Esophagus muscularis mucosa (tissue), 4 donors: Measurements from ENCODE around the gene LLGL1.
"Not testable (repeated sequence)": the region's sequence is repeated elsewhere in the genome, so short reads cannot be mapped to it uniquely, and the experiment has no call there.

ENCODE experiments used
- CTCF ChIP-seq, 3 experiments: fragments of 200-600 bp in 2 of 3; fragments of 450-650 bp in 1 of 3; sonication (generic) in 2 of 3; IDR thresholded peaks; one replicate each; pipeline ENCODE4 v1.5.1; 2017 to 2019; ENCODE audit warnings: antibody characterized with exemption in 3 of 3, mild to moderate bottlenecking in 2 of 3, moderate library complexity in 1 of 3
- EP300 ChIP-seq: sonication (generic); formaldehyde crosslinking; IDR thresholded peaks from one replicate; pipeline ENCODE4 v1.6.1; 2017; ENCODE audit warnings: antibody characterized with exemption
- POLR2AphosphoS5 ChIP-seq, 2 donors: sonication (generic); formaldehyde crosslinking; IDR thresholded peaks; one replicate each; pipeline ENCODE4 v1.6.1; 2017; ENCODE audit warnings: antibody characterized with exemption in 2 of 2

- TF ChIP-seq CTCF (IDR thresholded peaks at IDR 0.05); POLR2AphosphoS5 (IDR thresholded peaks at IDR 0.05); EP300: not testable (repeated sequence)
Observed at GRCh38 chr17:18216906-18217305, 8.5 kb upstream of the LLGL1 start.
